ENCODE measurements around the gene CCT7.

GRCh38 chr2:73263540-73264331 is 29.6 kb downstream of the CCT7 start:
- TF ChIP-seq POLR2A (IDR thresholded peaks at IDR 0.05; ENCODE audit: low read length): no peak
- no peak for TF ChIP-seq GATA1 (IDR thresholded peaks at IDR 0.05; ENCODE audit: low read depth, low read length)

Measured in erythroblast (primary cell).